Activated T-helper 1 cell treated with Interleukin-2 at 50 U/mL for 16 hours (primary cell): ENCODE data around the gene DCLRE1B.
A peak's percentile ranks its signal among the peaks of the same experiment; 100 is the strongest.

Experiments
- DNase-seq: peaks from one replicate; pipeline ENCODE4 v3.0.0-alpha.2; 2020; ENCODE audit warnings: low read depth

DCLRE1B gene

DNA sequence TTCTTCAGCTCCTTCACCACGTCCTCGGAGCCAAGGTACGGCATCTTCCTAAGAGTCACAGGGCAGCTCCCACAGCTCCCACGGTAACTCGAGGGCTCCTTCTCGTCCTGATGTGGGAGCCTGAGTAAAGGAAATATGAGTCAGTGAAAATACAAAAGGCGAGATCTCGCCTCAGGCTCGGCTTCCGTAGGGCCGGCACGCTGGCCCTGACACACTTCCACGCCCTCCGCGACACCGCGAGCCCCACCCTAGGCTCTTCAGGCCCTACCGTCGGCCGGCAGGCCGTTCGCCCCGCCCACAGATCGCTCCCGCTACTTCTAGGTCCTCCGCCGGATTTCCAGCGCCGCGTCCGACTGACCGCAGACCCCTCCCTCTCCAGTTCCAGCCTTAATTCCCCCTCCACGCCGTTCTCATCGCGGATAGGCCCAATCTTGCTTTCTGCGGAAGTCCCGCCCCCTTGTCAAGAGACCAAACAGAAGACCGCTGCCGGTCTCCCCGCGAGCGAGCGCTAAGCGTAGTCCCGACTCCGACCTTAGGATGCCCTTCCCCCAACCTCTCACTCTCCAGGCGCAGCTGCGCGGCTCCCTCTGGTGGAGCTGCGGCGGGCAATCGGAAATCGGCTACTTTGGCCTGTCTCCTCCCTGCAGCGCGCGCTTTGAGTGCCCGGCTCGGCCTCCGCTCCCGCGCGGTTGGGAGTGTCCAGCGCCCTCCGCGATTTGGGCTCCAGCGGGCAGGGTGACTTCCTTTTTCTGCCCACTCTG lies at the start of gene DCLRE1B, which contains the start of gene AP4B1:
TSS of gene DCLRE1B (plus strand) at position 653 of the 761 bp plus-strand sequence. CDS start 261 bp downstream, outside the sequence.
TSS of gene AP4B1 (minus strand) at position 126 of the 761 bp plus-strand sequence. CDS start at position 44, 82 bp downstream.
- peak; percentile 95 for DNase-seq

DNA sequence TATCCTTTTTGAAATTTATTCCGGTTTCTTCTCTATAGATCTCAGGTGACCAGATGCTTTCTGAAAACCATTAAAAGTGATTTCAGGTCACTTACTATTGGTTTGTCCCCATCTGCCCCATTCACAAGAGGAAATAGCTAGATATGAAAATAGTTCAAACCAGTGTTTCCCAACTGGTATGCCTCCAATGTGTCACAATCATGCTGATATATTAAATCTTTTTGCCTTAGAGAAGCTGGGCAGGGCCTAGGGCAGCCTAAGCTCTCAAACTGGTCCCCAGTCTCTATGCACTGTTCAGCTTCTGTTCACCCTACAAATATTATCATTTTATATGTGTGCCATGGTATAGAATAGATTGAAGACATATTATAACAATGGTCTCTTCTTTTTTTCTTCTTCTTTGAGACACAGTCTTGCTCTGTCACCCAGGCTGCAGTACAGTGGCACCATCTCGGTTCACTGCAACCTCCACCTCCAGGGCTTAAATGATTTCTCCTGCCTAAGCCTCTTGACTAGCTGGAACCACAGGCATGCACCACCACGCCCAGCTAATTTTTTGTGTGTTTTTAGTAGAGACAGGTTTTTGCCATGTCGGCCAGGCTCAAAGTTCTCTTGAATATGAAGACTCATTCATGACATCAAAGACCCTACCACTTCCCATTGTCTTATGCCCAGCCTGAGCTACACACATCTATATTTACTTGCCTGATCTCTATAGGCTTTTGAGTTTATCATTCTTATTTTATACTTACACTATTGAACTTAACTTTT lies 49.3 kb upstream of the DCLRE1B start:
- DNase-seq, result no peak

DNA sequence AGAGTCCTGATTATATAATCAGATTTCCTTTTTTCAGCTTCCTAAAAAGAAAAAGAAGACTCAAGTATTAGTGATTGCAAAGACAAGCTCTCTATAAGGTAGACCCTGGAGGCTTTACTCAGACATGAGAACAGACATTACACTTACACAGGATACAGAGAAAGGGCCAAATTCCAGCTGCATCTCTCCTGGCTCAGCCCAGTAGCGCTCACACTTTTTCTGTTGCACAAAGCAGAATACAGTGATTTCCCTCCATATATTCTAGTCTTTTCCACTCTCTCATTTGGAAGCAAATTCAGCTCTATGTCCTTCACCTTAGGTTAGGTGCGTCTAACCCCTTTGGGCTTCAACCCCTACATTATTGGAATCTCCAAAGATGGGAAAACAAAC lies 48.7 kb upstream of the DCLRE1B start:
- DNase-seq, result no peak

DNA sequence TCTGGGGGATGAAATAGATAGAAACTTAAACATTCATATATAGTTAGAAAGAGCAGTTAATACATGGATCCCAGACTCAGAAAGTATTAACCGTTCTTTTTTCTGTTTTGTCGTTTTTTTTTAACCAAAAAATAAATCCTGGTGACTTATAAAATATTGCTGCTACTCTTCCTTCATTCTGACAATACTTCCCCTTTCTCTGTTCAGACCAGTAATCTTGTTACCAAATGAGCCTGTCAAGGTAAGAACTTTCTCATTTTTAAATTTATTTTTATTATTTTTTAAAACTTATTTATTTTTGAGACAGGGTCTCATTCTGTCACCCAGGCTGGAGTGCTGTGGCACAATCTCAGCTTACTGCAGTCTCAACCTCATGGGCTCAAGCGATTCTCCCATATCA lies 47.4 kb upstream of the DCLRE1B start:
- no peak for DNase-seq

DNA sequence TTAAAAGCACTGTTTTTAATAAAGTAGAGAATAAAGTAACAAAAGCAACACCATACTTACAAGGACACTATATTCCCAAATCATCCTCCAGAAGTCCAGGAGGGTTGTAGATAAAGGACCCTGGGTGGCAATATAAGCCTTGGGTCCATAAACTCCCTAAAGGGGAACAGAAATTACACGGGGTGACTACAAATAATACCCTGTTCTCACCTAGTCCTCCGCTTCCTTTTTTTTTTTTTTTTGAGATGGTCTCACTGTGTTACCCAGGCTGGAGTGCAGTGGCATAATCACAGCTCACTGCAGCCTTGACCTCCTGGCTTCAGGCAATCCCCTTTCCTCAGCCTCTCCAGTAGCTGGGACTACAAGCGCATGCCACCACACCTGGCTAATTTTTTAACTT lies 46.7 kb upstream of the DCLRE1B start:
- DNase-seq, result no peak

DNA sequence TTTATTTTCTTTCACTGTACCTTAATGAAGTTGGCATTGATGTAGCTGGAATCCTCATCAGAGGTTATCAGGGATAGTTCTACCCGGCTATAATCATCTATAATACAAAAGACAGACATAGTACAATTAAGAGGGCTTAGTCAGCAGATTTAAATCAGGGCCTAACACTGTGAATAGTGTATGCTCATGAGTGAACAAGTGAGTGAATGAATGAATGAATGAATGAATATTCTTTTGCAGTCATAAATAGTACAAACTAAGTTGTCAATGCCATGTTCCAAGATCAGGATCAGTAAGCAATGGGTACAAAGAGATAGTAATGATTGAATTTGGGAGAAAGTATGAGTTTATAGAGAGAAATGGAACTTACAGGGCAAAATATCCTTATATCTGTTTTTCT lies 46.1 kb upstream of the DCLRE1B start:
- DNase-seq, result no peak

DNA sequence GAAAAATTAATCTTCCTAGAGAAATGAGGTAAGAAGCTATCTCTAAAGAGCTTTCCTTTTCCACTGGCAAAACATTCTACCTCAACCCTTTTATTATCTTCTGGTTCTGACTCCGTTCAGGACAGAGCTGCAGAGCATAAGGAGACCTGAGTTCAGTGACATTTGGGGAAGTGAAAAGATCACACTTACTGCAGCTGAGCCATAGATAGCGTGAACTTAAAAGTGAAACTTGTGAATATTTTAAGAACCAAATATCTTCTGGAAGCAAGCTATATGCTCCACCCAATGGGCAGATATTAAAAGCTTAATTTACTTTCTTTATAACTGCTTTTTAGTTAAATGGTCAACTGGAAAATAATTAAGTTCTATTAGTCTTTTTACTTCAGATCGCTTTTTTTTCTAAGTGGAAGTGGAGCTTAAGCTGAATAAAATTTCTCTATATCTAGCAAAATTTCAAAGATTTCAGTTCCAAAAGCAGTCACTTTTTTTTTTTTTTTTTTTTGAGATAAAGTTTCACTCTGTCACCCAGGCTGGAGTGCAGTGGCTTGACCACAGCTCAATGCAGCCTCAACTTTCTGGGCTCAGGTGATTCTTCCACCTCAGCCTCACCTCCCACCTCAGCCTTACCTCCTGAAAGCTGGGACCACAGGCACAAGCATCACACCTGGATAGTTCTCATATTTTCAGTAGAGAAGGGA lies 45.5 kb upstream of the DCLRE1B start:
- no peak for DNase-seq

DNA sequence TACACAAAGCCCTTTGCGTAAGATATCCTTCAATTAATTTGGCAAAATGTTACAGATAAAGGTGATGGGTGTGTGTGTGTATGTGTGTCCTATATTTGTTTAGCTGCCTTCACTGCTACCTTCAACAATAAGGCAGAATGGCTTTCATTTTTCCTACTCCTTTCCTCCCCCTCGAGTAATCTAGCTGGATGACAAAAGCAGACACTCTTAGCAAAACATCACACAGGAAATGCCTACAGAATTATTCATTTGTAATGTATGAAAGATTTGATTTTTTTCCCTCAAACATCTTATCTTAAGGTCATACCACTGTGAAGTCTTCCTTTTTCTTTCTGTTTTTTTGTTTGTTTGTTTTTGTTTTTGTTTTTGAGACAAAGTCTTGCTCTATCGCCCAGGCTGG lies 44.2 kb upstream of the DCLRE1B start:
- DNase-seq, result no peak

DNA sequence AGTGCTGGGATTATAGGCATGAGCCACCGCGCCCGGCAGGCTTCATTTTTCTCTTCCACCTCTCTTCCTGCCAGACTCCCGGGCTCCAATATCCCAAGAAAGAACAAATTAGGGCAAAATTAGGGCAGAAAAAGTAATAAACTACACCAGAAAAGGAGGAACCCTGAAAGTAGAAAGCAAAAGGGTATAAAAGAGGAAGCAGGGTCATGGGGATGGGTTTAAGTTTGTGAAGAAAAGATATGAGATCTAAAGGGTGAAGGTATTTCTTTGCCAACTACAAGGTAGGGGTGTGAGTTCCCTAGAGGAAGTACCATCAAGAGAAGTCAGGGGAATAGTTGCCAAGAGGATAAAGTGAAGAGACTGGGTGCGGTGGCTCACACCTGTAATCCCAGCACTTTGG lies 43.5 kb upstream of the DCLRE1B start:
- no peak for DNase-seq

DNA sequence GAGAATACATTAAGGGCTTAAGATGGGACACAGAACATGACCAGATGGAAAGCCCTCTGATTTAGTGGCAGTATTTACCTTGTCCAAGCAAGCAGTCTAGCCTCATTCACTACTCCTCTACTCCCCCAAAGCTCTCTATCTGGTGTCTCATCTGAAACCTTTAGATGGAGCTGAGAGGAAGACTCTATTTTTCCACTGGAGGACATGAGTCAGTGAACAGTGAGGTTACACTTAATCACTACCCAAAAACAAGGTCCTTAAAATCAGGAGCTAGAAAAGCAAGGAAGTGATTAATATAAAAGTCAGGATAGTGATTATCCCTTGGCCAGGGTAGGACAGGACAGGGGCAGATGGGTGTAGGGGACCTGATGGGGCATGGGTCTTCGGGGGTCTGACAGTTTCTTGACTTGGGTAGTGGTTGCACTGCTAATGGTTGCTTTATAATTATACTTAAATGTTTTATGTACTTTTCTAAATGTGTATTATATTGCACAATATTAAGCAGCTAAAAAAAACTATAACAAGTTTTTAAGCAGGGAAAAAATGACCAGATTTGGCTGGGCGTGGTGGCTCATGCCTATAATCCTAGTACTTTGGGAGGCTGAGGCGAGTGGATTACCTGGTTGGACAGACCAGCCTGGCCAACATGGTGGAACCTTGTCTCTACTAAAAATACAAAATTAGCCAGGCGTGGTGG lies 36.6 kb upstream of the DCLRE1B start:
- no peak for DNase-seq

DNA sequence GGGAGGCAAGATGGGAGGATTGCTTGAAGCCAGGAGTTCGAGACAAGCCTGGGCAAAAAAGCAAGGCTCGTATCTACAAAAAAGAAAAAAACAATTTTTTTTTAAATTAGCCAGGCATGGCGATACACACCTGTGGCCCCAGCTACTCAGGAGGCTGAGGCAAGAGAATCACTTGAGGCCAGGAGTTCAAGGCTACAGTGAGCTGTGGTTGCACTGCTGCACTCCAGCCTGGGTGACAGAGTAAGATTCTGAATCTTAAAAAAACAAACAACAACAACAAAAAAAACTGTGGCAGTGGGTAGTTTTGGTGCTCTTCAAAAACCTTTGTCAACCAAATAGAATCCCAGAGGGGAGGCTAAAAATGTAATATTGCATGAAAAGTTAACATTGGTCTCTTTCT lies 34.3 kb upstream of the DCLRE1B start:
- no peak for DNase-seq

DNA sequence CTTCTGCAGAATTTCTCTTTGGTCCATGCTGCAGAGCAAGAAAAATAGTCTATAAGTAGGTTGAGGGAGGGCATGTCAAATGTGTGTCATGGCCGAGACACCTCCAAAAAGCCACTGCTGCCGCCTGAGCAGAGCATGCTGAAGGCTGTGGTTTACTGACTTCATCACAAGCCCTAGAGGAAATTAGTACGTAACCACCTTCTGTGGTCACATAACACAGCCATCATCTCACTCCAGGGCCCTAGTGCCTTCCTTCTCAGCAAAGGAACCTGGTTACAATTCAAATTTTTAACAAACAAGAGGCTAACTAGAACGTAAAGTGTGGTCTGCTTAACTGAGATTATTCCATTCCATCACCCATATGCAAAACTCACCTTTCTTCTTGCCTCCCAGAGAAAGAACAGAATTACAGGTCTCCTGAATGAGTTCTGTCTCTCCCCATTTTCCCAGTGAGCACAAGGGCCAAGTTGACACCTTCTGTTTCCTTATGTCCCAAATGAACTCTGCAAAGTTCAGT lies 33.5 kb upstream of the DCLRE1B start, which contains the start of gene PTPN22:
TSS of gene PTPN22 (minus strand) at position 116 of the 517 bp plus-strand sequence.
- DNase-seq, result peak; percentile 69

DNA sequence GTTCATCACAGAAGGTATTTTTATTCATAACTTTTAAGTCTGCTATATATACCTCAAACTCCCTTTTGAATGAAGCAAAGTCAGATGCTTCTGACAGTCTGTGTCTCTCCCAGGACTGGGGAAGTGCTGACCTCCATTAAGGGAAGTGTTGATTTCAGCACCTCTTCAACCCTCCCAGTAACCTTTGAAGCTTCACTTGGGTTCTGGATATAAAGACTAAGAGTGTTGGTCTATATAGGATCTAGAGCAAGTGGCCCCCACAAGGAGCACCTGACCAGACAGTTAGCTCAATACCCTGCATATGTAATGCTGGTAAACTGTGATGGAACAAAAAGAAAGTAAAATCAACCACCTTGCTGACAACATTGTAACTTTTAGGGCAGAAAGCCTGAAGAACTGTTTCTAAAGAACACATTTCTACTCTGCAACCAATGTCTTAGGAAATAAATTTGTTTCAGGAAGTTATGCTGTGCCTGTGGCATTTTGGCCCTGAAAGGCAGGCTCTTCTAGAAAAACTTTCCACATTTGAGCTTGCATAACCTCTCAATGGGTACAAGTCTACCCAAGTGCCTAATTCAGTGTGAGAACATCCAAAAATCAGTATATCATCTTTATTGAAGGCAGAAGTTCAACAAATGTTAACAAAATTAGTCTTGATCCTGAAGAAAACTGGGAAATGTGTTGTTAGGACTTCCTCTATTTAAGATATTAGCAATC lies 32.7 kb upstream of the DCLRE1B start:
- no peak for DNase-seq

DNA sequence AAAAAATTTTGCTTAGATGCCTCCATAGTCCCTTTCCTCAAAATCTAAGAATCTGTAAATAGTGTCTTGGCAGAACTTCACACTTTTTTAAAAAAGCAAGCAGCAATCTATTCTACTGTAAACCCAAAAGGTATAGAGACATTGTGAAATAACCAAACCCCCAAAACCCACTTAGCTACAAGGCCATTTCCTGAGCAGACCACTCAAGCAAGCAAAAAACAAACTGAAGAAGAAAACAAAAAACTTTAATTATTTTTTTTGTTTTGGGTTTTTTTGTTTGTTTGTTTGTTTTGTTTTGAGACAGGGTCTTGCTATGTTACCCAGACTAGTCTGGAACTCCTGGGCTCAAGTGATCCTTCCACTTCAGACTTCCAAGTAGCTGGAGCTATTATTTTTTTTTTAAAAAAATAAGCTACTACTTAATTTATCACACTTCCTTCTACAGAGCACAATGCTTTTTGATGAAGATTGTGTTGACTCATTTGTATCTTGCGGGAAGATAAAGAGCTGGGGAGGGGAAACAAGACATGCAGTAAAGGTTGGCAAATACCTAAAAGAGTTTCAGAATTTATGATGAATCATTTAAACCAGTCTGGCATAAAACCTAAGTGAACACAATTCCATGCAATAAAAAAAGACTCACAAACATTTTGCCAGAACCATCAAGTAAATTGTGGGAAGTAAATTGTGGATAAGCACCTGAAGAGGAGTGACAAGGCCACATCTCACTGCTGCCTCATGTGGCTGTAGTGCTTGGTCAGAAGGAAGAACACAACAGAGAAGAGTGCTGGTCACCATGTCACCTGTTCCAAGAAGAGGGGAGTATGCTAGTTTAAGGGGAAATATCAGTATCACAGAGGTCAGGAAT lies 30.9 kb upstream of the DCLRE1B start:
- no peak for DNase-seq

DNA sequence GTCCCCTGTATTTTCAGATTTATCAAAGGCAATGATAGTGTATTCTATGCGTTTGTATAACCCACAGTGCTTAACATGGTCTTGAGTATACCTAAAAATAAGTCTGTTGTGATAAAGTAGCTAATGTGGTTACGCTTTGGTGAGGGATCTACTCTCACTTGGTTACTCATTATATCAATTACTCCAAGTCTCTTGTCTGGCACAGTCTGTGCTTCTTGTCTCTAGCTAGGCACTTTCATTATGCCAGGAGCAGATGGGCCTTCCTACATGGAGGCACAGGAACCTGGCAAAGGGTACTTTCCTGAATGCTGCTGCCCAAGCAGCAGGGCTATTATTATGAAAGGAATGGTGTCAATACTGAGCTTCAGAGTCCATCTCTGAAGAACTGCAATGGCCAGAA lies 29.4 kb upstream of the DCLRE1B start:
- no peak for DNase-seq

DNA sequence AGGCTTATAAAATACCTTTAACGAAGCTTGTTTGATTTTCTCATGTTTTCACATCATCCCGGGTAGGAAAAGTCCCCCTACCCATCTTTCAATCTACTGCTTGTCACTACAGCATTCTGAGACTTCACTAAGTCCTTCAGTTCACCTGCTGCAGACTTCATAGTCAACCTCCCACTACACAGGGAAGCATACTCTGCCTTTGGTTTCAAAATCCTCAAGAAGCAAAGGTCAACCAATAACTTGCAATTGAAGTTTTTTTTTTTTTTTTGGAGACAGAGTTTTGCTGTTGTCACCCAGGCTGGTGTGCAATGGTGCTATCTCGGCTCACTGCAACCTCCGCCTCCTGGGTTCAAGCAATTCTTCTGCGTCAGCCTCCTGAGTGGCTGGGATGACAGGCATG lies 28.9 kb upstream of the DCLRE1B start:
- no peak for DNase-seq

DNA sequence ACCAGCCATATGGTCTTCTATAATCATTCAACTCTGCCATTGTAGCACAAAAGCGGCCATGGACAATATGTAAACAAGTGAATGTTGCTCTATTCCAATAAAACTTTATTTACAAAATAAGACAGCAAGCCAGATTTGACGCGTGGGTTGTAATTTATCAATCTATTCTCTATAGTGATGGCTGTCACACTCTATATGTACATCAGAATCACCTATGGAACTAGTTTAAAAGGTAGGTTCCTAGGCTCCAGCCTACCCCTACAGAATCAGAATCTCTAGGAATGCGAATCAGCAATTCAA lies 25.4 kb upstream of the DCLRE1B start:
- DNase-seq, result no peak

DNA sequence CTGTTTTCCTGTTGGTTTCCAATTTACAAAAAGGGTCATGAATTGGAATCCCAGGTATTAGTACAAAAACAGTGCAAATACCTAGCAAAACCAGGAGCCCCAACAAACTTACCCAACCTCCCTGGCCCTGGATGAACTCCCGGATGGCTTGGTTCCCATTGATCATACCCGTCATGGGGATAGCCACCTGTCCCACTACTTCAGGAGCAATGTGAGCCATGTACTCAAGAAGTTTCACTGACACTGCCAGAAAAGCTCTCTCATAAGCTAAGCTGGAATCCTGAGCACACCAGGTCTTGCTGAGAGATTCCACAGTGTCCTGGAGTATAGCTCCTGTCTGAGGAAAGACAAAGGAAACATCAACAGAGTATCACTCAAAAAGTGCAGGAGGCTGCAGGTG lies 23.5 kb upstream of the DCLRE1B start:
- DNase-seq, result no peak

DNA sequence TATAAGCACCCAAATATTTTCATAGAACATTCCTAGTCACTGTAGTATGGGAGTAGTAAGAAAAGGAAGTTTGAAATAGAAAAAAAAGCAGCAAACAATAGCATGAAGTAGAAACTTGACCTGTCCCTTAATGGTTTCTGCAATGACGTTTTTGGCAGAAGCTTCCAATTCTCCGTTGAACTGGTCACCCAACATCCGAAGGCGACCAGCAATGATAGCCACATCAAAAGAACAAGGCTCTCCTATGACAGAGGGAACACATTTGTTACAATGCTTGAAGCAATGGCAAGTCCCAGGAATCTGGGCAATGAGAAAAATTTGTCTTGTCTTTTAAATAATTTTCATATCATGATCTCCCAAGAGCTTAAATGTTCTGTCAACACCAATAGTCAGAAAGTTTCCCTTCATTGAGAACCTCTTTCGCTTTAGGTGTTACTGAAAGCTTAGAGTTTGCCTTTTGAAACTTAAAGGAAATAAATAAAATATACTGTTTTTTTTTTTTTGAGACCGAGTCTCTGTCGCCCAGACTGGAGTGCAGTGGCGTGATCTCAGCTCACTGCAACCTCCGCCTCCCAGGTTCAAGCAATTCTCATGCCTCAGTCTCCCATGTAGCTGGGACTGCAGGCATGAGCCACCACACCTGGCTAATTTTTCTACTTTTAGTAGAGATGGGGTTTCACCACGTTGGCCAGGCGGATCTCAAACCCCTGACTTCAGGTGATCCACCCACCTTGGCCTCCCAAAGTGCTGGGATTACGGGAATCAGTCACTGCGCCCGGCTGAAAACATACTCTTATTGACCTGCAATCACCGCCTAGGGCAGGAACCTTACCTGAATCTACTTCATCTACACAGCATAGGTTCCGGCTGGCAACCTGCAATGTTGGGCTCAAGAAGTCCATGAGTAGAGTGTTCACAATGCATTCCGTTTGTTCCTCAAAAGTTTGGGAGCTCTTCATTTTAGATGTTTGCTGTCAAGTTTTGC lies 18.4 kb upstream of the DCLRE1B start:
- no peak for DNase-seq
